Testis (tissue), 2 donors: ENCODE results near the gene SIMC1.
"Not testable (repeated sequence)": the region's sequence is repeated elsewhere in the genome, so short reads cannot be mapped to it uniquely, and the experiment has no call there.

Experiments
- POLR2A ChIP-seq: fragments of 450-650 bp; IDR thresholded peaks from one replicate; pipeline ENCODE4 v1.6.1; 2017; ENCODE audit warnings: antibody characterized with exemption, mild to moderate bottlenecking, moderate library complexity
- TF ChIP-seq, protein P1 (sequence below), 3 experiments: fragments of 450-650 bp in 2 of 3; fragments of 200-600 bp in 1 of 3; sonication (generic) in 1 of 3; IDR thresholded peaks; one replicate each; pipeline ENCODE4 v1.5.1; 2016 to 2019; ENCODE audit warnings: antibody characterized with exemption in 3 of 3, mild to moderate bottlenecking in 2 of 3, moderate library complexity in 1 of 3

DNA sequence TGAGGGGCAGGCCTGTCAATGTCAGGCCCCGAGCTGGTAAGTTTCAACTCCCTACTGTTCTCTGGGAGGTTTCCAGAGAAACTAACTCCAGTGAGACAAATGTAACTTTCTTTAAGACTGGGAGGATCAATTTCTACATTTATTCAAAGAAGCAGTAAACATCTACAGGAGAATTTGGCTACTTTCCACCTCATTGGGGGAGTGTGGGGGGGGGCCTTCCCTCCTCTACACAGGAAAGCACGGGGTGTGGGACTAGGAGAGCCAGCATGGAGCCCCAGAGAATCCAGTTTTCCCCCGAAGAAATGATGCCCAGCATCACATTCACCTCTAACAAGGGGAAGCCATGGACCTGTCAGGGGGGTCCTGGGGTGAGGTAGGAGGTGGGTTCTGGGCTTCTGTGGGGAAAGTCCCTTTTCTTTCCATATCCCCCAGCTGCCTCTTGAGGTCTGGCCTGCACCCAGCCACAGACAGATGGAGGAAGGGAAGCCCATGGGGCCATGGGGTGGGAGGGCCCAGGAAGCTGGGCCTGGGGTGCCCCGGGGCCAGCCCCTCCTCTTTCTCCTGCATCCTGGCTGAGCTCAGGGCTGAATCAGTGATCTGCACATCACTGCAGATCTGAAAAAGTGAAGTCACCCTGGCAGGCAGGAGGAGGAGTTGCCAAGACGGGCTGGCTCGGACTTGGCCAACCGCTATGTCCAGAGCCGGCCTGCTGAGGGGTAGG, 42.6 kb upstream of the SIMC1 start:
- TF ChIP-seq, protein P1, sequence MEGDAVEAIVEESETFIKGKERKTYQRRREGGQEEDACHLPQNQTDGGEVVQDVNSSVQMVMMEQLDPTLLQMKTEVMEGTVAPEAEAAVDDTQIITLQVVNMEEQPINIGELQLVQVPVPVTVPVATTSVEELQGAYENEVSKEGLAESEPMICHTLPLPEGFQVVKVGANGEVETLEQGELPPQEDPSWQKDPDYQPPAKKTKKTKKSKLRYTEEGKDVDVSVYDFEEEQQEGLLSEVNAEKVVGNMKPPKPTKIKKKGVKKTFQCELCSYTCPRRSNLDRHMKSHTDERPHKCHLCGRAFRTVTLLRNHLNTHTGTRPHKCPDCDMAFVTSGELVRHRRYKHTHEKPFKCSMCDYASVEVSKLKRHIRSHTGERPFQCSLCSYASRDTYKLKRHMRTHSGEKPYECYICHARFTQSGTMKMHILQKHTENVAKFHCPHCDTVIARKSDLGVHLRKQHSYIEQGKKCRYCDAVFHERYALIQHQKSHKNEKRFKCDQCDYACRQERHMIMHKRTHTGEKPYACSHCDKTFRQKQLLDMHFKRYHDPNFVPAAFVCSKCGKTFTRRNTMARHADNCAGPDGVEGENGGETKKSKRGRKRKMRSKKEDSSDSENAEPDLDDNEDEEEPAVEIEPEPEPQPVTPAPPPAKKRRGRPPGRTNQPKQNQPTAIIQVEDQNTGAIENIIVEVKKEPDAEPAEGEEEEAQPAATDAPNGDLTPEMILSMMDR (IDR thresholded peaks at IDR 0.05): not testable (repeated sequence)
- TF ChIP-seq POLR2A: not testable (repeated sequence)
